OCI-M2 (cell line): ENCODE results near the gene FOXF1.

Source experiments
- DNase-seq: peaks from one replicate; lab custom pipeline; 2025; ENCODE audit not compliant: unreplicated experiment; lab: John Stamatoyannopoulos, UW

The FOXF1 gene

DNA sequence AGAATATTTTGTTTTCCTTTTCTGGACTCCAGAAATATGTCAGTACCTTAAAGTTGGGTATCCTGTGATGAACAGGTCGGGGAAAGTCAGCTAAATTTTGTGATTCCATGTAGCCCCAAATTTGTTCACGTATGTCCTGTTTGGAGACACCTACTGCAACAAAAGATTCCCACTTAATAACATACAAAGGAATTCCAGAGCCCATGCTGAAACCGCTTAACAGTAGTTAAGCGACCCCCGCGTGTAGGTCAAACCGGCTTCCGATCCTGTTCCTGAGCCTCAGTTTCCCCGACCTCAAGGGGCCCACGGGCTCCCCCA is 44.2 kb downstream of the FOXF1 start:
- DNase-seq: no peak

DNA sequence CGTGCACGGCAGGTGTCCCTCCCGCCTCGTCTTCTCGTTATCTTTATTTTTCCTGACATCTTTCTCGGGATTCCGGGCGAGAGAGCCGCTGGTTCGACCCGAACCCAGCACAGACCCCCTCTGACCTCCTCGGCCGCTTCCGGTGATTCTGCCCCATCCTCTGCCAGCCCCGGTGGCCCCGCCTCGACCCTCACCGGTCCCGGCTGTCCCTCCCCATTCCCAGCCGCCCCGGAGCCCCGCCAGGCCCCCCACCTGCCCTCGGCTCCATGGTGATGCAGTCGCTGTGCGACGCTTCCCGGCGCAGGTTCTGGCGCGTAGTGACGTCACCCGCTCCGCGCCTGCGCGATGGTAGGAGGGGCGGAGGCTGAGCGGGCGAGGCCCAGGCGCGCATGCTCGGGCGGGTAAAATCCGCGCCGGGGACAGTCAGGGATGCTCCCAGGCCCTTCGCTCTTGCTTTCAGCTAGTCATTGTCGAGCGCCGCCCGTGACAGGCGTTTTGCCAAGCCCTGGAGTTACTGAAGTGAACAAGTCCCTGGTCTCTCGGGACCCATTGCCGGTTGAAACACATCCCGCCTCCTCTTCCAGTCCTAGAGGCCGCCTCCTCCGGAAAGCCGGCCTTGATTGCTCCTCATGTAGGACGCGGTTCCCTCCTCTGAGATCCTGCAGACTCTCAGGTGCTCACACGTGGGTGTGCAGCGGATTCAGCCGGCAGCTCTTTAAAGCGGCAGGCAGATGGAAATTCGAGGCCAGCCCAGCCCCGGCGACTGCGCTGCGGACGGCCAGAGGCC is 44.8 kb downstream of the FOXF1 start, which contains the start of gene MTHFSD:
MTHFSD (minus strand) TSS at position 319 of the 787 bp plus-strand sequence; CDS start at position 268, 51 bp downstream.
- peak; percentile 12 for DNase-seq

DNA sequence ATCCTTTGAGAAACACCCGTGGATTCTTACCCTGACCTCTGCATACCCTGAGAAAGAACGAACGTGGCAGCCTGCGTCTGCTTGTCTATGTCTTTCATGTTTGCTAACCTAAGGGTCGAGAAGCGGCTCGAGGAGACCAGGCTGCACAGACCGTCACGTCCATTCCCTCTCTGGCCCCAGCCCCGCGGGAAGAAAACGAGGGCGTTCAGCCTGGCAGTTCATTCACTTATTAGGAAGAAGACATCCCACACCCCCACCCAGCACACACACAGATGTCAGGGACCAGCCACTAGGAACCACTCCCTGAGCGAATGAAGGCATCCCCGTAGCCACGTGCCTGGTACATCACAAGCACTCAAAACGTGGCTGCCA is 45.4 kb downstream of the FOXF1 start:
- DNase-seq: no peak

DNA sequence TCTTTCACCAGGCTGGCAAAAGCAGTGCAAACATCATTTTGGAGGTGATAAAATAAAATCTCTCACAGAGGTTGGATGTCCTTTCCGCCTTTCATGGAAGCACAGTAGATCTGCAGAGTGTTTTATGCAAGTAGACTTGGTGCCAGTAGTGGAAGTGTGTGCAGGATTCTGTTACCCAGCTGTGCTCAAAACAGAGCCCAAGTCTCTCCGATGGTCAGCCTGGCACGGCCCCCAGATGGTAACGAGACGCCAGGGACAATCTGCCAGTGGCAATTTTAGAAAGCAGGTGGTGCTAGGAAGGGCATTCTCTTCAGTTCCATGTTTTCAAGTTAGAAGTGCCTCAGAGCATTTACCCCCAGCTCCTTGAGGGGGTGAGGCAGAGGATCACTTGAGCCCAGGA is 46.2 kb downstream of the FOXF1 start:
- no peak for DNase-seq

DNA sequence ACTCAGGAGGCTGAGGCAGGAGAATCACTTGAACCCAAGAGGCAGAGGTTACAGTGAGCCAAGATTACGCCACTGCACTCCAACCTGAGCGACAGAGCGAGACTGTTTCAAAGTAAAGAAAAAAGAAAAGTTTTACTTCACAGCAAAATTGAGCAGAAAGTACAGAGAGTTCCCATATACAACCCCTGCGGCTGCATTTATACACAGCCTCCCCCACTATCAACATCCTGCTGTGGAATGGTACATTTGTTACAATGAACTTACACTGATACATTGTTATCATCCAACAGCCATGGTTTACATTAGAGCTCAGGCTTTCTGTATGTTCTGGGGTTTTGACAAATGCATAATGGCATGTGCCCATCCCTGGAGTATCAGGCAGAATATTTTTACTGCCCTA is 47.3 kb downstream of the FOXF1 start:
- no peak for DNase-seq

DNA sequence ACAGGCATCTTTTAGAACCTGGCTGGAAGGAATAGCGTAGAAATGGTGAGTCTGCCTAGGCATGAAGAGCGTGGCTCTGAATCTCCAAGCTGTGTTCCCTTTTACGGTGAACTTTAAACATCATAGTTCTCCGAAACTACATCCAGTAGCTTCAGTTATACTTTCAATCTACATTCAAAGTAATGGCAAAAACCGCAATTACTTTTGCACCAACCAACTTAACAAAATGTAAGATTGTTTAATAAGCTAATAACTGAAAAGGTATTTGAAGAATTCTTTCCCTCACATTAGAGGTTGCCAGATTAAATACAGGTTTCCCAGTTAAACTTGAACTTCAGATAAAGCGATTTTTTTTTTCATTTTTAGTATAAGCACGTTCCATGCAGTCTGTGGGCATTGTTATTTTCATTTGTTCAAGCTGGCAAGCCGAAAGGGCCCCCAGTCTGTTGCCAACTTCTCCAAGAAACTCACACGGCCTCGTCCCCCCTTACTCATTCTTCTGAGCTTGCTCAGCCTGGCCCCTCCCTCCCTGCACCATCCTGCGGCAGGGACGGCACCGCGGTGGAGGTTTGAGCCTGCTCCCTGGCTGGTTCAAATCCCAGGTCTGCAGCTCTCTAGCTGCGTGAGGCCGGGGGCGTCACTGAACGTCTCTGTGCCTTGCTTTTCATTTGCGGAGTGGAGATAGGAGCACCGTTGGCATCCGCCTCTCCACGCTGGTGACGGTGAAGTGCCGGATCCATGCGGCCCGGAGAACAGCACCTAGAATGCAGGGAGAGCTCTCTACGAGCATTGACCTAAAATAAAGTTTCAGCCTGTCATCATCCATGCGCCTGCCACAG is 48.2 kb downstream of the FOXF1 start:
- DNase-seq: no peak

DNA sequence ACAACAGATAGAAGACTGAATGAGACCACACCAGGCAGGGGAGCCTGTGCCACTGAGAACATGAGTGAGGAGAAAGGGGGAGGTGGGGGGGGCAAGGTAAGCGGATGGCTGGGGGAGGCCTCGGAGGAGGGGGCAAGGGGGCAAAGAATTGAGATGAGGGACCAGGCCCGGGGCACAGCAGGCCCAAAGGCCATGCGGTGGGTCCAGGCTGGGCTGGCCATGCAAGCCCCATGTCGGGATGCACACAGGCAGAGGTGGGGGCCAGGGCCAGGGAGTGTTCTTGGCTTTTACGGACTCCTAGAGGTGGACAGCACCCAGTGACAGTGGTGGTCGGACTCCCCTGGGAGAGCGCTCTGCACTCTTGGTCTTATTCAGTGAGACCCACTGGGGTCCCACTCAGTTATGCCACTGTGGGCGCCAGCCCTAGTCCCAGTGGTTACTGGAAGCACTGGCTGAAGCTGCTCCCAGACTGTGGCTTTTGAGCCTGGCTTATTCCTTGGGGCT is 49.5 kb downstream of the FOXF1 start:
- DNase-seq: no peak

DNA sequence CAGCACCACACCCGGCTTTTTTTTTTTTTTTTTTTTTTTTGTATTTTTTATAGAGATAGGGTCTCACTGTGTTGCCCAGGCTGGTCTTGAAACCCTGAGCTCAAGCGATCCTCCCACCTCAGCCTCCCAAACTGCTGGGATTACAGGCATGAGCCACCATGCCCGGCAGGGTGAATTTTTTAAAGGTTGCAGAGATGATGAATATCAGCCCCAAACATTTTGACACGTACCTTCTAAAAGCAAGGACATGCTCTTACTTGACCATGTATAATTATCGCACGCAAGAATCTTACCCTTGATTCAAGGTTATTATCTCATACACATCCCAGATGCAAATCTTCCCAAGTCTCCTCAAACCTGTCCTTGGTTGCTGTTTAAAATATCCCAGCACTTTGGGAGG is 52.0 kb downstream of the FOXF1 start:
- DNase-seq: no peak

DNA sequence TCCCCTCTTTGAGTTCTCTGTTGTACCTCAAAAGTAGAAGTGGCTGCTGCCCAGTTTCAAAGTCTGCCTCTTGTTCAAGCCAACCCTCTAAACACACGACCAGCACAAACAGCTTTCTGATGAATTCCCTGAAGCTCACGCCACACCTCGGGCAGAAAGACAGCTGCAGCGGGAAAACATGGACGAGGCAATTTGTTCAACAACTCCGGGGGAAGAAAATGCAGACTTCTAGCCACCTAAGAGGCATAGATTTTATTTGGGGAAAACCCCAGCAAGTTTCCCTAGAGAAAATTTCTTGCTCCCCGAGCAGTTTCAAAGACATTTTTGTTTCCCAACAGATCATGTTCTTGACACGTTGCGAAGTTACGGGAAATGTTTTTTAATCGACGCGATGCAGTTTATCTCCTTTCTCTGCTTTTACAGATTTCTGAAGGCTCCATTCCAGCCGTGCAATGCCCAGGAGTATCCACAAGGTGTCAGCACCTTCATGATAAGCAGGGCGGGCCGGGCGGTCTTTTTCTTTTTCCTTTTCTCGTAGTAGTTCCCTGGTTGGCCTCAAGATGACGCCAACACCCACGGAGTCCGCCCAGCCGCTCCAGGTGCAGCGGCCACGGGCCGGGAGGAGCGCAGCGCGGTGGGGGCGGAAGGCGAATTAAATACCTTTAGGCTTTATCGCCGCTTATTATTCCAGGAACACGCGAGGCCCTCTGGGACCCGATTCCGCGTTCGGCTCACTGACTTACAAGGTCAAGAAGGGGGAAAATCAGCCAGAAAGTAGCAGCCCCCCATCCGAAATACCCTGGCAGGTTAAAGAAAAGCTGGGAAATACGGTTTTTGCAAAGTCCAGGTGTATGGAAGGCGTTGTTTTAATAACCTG is 53.4 kb downstream of the FOXF1 start:
- DNase-seq: peak; percentile 50
